Measurements from ENCODE around the gene ARHGAP19.

ARHGAP19 gene

GRCh38 chr10:97329766-97330165 lies 37.3 kb upstream of the ARHGAP19 start:
- CTCF ChIA-PET, result interaction anchor here (0.7 kb wide), 1 partner anchor 51 kb away, joined by 4 read pairs; no protein-coding TSS in a partner anchor
- peaks cover 65% of the 10 kb centered on the region for H3K4me1 Mint-ChIP-seq
- DNase-seq, result no peak
- H3K27me3 Mint-ChIP-seq, result no peaks in the 10 kb centered on the region
- peaks cover 25% of the 10 kb centered on the region for H3K36me3 Mint-ChIP-seq
- no peak overlapping the region for H3K27ac Mint-ChIP-seq
- no peaks in the 10 kb centered on the region for H3K9me3 Mint-ChIP-seq
- H3K4me3 Mint-ChIP-seq, result no peak overlapping the region

GRCh38 chr10:97328646-97329453 lies 36.4 kb upstream of the ARHGAP19 start:
- H3K36me3 Mint-ChIP-seq, result peaks cover 25% of the 10 kb centered on the region
- no peaks in the 10 kb centered on the region for H3K9me3 Mint-ChIP-seq
- DNase-seq, result no peak
- H3K27me3 Mint-ChIP-seq, result no peaks in the 10 kb centered on the region
- CTCF ChIA-PET, result interaction anchor here (0.7 kb wide), 1 partner anchor 50 kb away, joined by 4 read pairs; no protein-coding TSS in a partner anchor
- H3K4me1 Mint-ChIP-seq, result peaks cover 65% of the 10 kb centered on the region
- peak overlapping the region; percentile 64 for H3K27ac Mint-ChIP-seq
- H3K4me3 Mint-ChIP-seq, result no peak overlapping the region

GRCh38 chr10:97327348-97328294 lies 35.2 kb upstream of the ARHGAP19 start:
- Mint-ChIP-seq H3K4me1 (peaks cover 54% of the 10 kb centered on the region), H3K9me3 (no peaks in the 10 kb centered on the region), H3K36me3 (peaks cover 19% of the 10 kb centered on the region), H3K27ac (peak overlapping the region; percentile 47), H3K27me3 (peaks cover 4% of the 10 kb centered on the region), H3K4me3 (no peak overlapping the region)
- no peak for DNase-seq
- CTCF ChIA-PET, result interaction anchor here (0.6 kb wide), 2 partner anchors 73 to 118 kb away, joined by 3 read pairs; no protein-coding TSS in a partner anchor

GRCh38 chr10:97325754-97326153 lies 33.3 kb upstream of the ARHGAP19 start:
- no peak for DNase-seq
- Mint-ChIP-seq H3K27me3 (peaks cover 9% of the 10 kb centered on the region), H3K27ac (no peak overlapping the region), H3K36me3 (peaks cover 14% of the 10 kb centered on the region), H3K4me3 (no peak overlapping the region), H3K9me3 (no peaks in the 10 kb centered on the region), H3K4me1 (peaks cover 49% of the 10 kb centered on the region)
- CTCF ChIA-PET, result interaction anchor here (1.0 to 1.2 kb wide), 2 partner anchors 11 to 47 kb away, joined by 3 to 4 read pairs; no protein-coding TSS in a partner anchor

GRCh38 chr10:97323501-97323900 lies 31.1 kb upstream of the ARHGAP19 start:
- CTCF ChIA-PET, result interaction anchor here (0.6 kb wide), 1 partner anchor 26 kb away, joined by 3 read pairs; no protein-coding TSS in a partner anchor
- no peak overlapping the region for H3K4me3 Mint-ChIP-seq
- H3K27ac Mint-ChIP-seq, result no peak overlapping the region
- H3K27me3 Mint-ChIP-seq, result peaks cover 14% of the 10 kb centered on the region
- H3K36me3 Mint-ChIP-seq, result peaks cover 5% of the 10 kb centered on the region
- no peak for DNase-seq
- H3K4me1 Mint-ChIP-seq, result peaks cover 48% of the 10 kb centered on the region
- no peaks in the 10 kb centered on the region for H3K9me3 Mint-ChIP-seq

- no peak for DNase-seq
- H3K4me1 Mint-ChIP-seq, result peaks cover 35% of the 10 kb centered on the region
- H3K36me3 Mint-ChIP-seq, result peaks cover 3% of the 10 kb centered on the region
- CTCF ChIA-PET, result interaction anchor here (1.0 to 1.9 kb wide), 2 partner anchors 12 to 43 kb away, joined by 4 to 7 read pairs; partner anchors contain the start of gene FRAT2
- peak overlapping the region; percentile 81 for H3K4me3 Mint-ChIP-seq
- H3K9me3 Mint-ChIP-seq, result no peaks in the 10 kb centered on the region
- H3K27ac Mint-ChIP-seq, result no peak overlapping the region
- H3K27me3 Mint-ChIP-seq, result peaks cover 17% of the 10 kb centered on the region
Observed at GRCh38 chr10:97321804-97322190, 29.4 kb upstream of the ARHGAP19 start.

GRCh38 chr10:97321032-97321803 lies 28.8 kb upstream of the ARHGAP19 start:
- peak; percentile 31 for DNase-seq
- Mint-ChIP-seq H3K4me3 (peak overlapping the region; percentile 81), H3K27ac (peak overlapping the region; percentile 91), H3K4me1 (peaks cover 30% of the 10 kb centered on the region), H3K27me3 (peaks cover 20% of the 10 kb centered on the region), H3K36me3 (peaks cover 3% of the 10 kb centered on the region), H3K9me3 (no peaks in the 10 kb centered on the region)
- CTCF ChIA-PET, result interaction anchor here (1.0 to 1.9 kb wide), 2 partner anchors 13 to 42 kb away, joined by 4 to 7 read pairs; partner anchors contain the start of gene FRAT2

GRCh38 chr10:97320480-97321031 lies 28.1 kb upstream of the ARHGAP19 start:
- peak overlapping the region; percentile 81 for H3K4me3 Mint-ChIP-seq
- DNase-seq, result peak; percentile 54
- peaks cover 27% of the 10 kb centered on the region for H3K4me1 Mint-ChIP-seq
- H3K27ac Mint-ChIP-seq, result peak overlapping the region; percentile 91
- CTCF ChIA-PET, result interaction anchor here (0.9 to 2.6 kb wide), 4 partner anchors 12 to 42 kb away, joined by 3 to 18 read pairs (median 6); no protein-coding TSS in a partner anchor
- peaks cover 3% of the 10 kb centered on the region for H3K36me3 Mint-ChIP-seq
- H3K9me3 Mint-ChIP-seq, result no peaks in the 10 kb centered on the region
- peaks cover 20% of the 10 kb centered on the region for H3K27me3 Mint-ChIP-seq

GRCh38 chr10:97319671-97320479 lies 27.4 kb upstream of the ARHGAP19 start:
- Mint-ChIP-seq H3K27ac (peak overlapping the region; percentile 91), H3K4me1 (peaks cover 27% of the 10 kb centered on the region), H3K9me3 (no peaks in the 10 kb centered on the region), H3K4me3 (peak overlapping the region; percentile 81), H3K27me3 (peaks cover 20% of the 10 kb centered on the region), H3K36me3 (peaks cover 3% of the 10 kb centered on the region)
- peak; percentile 73 for DNase-seq
- CTCF ChIA-PET, result interaction anchor here (0.9 to 2.6 kb wide), 4 partner anchors 13 to 41 kb away, joined by 3 to 18 read pairs (median 6); no protein-coding TSS in a partner anchor

GRCh38 chr10:97318772-97319651 lies 26.6 kb upstream of the ARHGAP19 start, which contains the start of gene FRAT1:
Gene FRAT1 (plus strand): TSS chr10:97319271. CDS start chr10:97319454, 183 bp downstream.
- Mint-ChIP-seq H3K27me3 (peaks cover 22% of the 10 kb centered on the region), H3K27ac (peak within 1 kb of the TSS; percentile 99), H3K4me3 (peak within 1 kb of the TSS; percentile 93), H3K36me3 (peaks cover 3% of the 10 kb centered on the region), H3K9me3 (no peaks in the 10 kb centered on the region), H3K4me1 (peaks cover 27% of the 10 kb centered on the region)
- CTCF ChIA-PET, result interaction anchor here (1.1 to 2.6 kb wide), 2 partner anchors 13 to 37 kb away, joined by 4 to 18 read pairs; no protein-coding TSS in a partner anchor
- DNase-seq, result peak; percentile 92

- Mint-ChIP-seq H3K4me3 (no peak overlapping the region), H3K27ac (no peak overlapping the region), H3K27me3 (peaks cover 22% of the 10 kb centered on the region), H3K36me3 (no peaks in the 10 kb centered on the region), H3K9me3 (no peaks in the 10 kb centered on the region), H3K4me1 (peaks cover 9% of the 10 kb centered on the region)
- DNase-seq, result no peak
- CTCF ChIA-PET, result interaction anchor here (0.9 to 1.4 kb wide), 2 partner anchors 12 to 36 kb away, joined by 3 read pairs; no protein-coding TSS in a partner anchor
Observed at GRCh38 chr10:97314671-97315070, 22.2 kb upstream of the ARHGAP19 start.
